GM12878 (cell line): Measurements from ENCODE around the gene ESCO1. TPM values are rescaled to one million over a fixed set of nuclear protein-coding genes. Genes with fewer than 3 reads are reported as not detected.

ENCODE experiments used
- ATAC-seq: fragments of 200-7000 bp; cut with Tn5 transposase; 3 replicates; pipeline ENCODE4 v1.9.1; 2020; ENCODE audit warnings: mild to moderate bottlenecking, moderate library complexity
- BruUV-seq: library from RNA; stranded (reverse); fragments of 400-500 nt; replicated peaks from 2 replicates; lab custom pipeline; 2021; lab: Mats Ljungman, UMichigan
- CTCF ChIA-PET: fragments of 300-600 bp; sonication (Branson Sonifier 250); formaldehyde crosslinking; extraction: SDS; loops from one replicate; lab custom pipeline; 2021; ENCODE audit warnings: inconsistent platforms; lab: Yijun Ruan, JAX
- POLR2A ChIA-PET: fragments of 350-600 bp; formaldehyde crosslinking; extraction: SDS; loops from one replicate; lab custom pipeline; 2021; ENCODE audit warnings: inconsistent platforms; lab: Charles Lee
- RAD21 ChIA-PET: fragments of 300-600 bp; sonication (Branson Sonifier 250); formaldehyde crosslinking; loops from one replicate; lab custom pipeline; 2023; ENCODE audit warnings: antibody characterized with exemption; ENCODE audit not compliant: unreplicated experiment; lab: Charles Lee
- SMC1A ChIA-PET: fragments of 300-600 bp; sonication (Branson Sonifier 250); formaldehyde crosslinking; loops from one replicate; lab custom pipeline; 2023; ENCODE audit not compliant: unreplicated experiment, uncharacterized antibody; lab: Charles Lee
- DNase-seq: peaks from one replicate; pipeline ENCODE4 v3.0.0-alpha.2; 2011; ENCODE audit warnings: low read depth, low spot score
- FAIRE-seq: peaks from 3 replicates; lab custom pipeline; 2011; peaks lifted over from hg19 to GRCh38; lab: Jason Lieb, UNC
- H2AFZ ChIP-seq: 2 replicates; pipeline ENCODE4 v1.6.0; 2011; ENCODE audit warnings: low read depth, low read length, control low read depth; ENCODE audit not compliant: control insufficient read depth
- H3K27ac ChIP-seq: 2 replicates; pipeline ENCODE4 v1.5.1; 2011; ENCODE audit warnings: control low read depth; ENCODE audit not compliant: control insufficient read depth, insufficient read depth
- H3K27me3 ChIP-seq, 2 experiments: replicated peaks in 1 of 2; 2 replicates each; pipeline versions ENCODE4 v1.6.0 to v1.6.1; 2011; ENCODE audit warnings: low read length in 1 of 2; ENCODE audit not compliant: control insufficient read depth in 2 of 2, insufficient read depth in 2 of 2
- H3K36me3 ChIP-seq, 2 experiments: 2 replicates each; pipeline ENCODE4 v1.5.1; 2011; ENCODE audit warnings: low read length in 1 of 2; ENCODE audit not compliant: control insufficient read depth in 2 of 2, insufficient read depth in 2 of 2
- H3K4me1 ChIP-seq: 2 replicates; pipeline ENCODE4 v1.6.1; 2011; ENCODE audit warnings: mild to moderate bottlenecking, low read length, moderate library complexity, mixed read lengths; ENCODE audit not compliant: control insufficient read depth, insufficient read depth
- H3K4me2 ChIP-seq: 2 replicates; pipeline ENCODE4 v1.6.0; 2011; ENCODE audit warnings: control low read depth; ENCODE audit not compliant: control insufficient read depth, insufficient read depth
- H3K4me3 ChIP-seq: fragments of 200-600 bp; sonication (generic); 2 replicates; pipeline ENCODE4 v1.5.1; 2016
- H3K79me2 ChIP-seq: 2 replicates; pipeline ENCODE4 v1.6.0; 2011; ENCODE audit warnings: low read length; ENCODE audit not compliant: control insufficient read depth, insufficient read depth
- H3K9ac ChIP-seq: 2 replicates; pipeline ENCODE4 v1.8.0; 2011; ENCODE audit warnings: low read length, control low read depth, mixed read lengths; ENCODE audit not compliant: control insufficient read depth, insufficient read depth
- H3K9me3 ChIP-seq: replicated peaks from 3 replicates; pipeline ENCODE4 v1.5.1; 2011; ENCODE audit warnings: mild to moderate bottlenecking, low read length; ENCODE audit not compliant: control insufficient read depth, insufficient read depth
- H4K20me1 ChIP-seq: 2 replicates; pipeline ENCODE4 v1.6.0; 2011; ENCODE audit not compliant: control insufficient read depth, insufficient read depth
- CBX5 ChIP-seq: sonication (generic); IDR thresholded peaks from 2 replicates; pipeline ENCODE4 v1.6.1; 2016; ENCODE audit warnings: low read depth, moderate library complexity, mild to moderate bottlenecking, inconsistent platforms
- CEBPB ChIP-seq, 2 experiments: fragments of 150-350 bp in 1 of 2; IDR thresholded peaks; 2 replicates each; pipeline ENCODE4 v1.6.1; 2012 to 2014; ENCODE audit warnings: low read depth in 2 of 2, low read length in 2 of 2, borderline replicate concordance in 1 of 2, inconsistent platforms in 1 of 2
- DPF2 ChIP-seq: fragments of 450-650 bp; IDR thresholded peaks from 2 replicates; pipeline ENCODE4 v1.6.1; 2017; ENCODE audit warnings: mild to moderate bottlenecking
- EGR1 ChIP-seq, 2 experiments: IDR thresholded peaks; 1 replicate in 1 of 2; 2 replicates in 1 of 2; pipeline ENCODE4 v1.6.1; 2011 to 2012; ENCODE audit warnings: low read depth in 2 of 2, low read length in 2 of 2, borderline replicate concordance in 1 of 2, mild to moderate bottlenecking in 1 of 2, moderate library complexity in 1 of 2
- KLF5 ChIP-seq: fragments of 450-650 bp; IDR thresholded peaks from 2 replicates; pipeline ENCODE4 v1.6.1; 2014; ENCODE audit warnings: mild to moderate bottlenecking; ENCODE audit not compliant: partially characterized antibody
- NR2C1 ChIP-seq: fragments of 450-650 bp; IDR thresholded peaks from 2 replicates; pipeline ENCODE4 v1.6.1; 2017; ENCODE audit warnings: antibody characterized with exemption, mild to moderate bottlenecking, moderate library complexity
- NR2F1 ChIP-seq: fragments of 450-650 bp; conservative IDR thresholded peaks from 2 replicates; pipeline ENCODE4 v1.6.1; 2017; ENCODE audit warnings: mild to moderate bottlenecking
- POLR2A ChIP-seq: IDR thresholded peaks from 2 replicates; pipeline ENCODE4 v1.6.1; 2011; ENCODE audit warnings: low read depth, mild to moderate bottlenecking, low read length
- RFX5 ChIP-seq: IDR thresholded peaks from 2 replicates; pipeline ENCODE4 v1.6.1; 2011; ENCODE audit warnings: low read depth, low read length, improper control_type of control experiment
- RUNX3 ChIP-seq: IDR thresholded peaks from 2 replicates; pipeline ENCODE4 v1.6.1; 2012; ENCODE audit warnings: low read length, inconsistent platforms
- SIN3A ChIP-seq: IDR thresholded peaks from 2 replicates; pipeline ENCODE4 v1.6.1; 2012; ENCODE audit warnings: low read depth, low read length, improper control_type of control experiment
- SKIL ChIP-seq: fragments of 450-650 bp; IDR thresholded peaks from 2 replicates; pipeline ENCODE4 v1.6.1; 2017; ENCODE audit warnings: mild to moderate bottlenecking, low read depth, inconsistent platforms; ENCODE audit not compliant: poor library complexity, severe bottlenecking
- SMAD5 ChIP-seq: IDR thresholded peaks from 2 replicates; pipeline ENCODE4 v1.6.1; 2016; ENCODE audit warnings: antibody characterized with exemption, low read depth
- ZNF24 ChIP-seq: fragments of 450-650 bp; IDR thresholded peaks from 2 replicates; pipeline ENCODE4 v1.6.1; 2017; ENCODE audit warnings: antibody characterized with exemption, mild to moderate bottlenecking
- WGBS: methylation state at CpG from one replicate; pipeline ENCODE4 v1.1.6; 2016; ENCODE audit warnings: low lambda C conversion rate; ENCODE audit not compliant: insufficient replicate concordance, insufficient coverage; ENCODE audit errors: missing lambda C conversion rate; 5-methylcytosine and 5-hydroxymethylcytosine counted together
- in situ Hi-C: fragments of 300-500 bp; cut with MboI; formaldehyde crosslinking; loops from 9 replicates; pipeline ENCODE4 v1.14.3; 2018; ENCODE audit warnings: mixed read lengths
- intact Hi-C: fragments of 100-400 bp; cut with micrococcal nuclease; formaldehyde crosslinking; loops from one replicate; pipeline ENCODE4 v1.14.2; 2022; ENCODE audit not compliant: unreplicated experiment
- polyA plus RNA-seq, 11 experiments: library from polyadenylated mRNA; depleted of rRNA in 4 of 11; unstranded in 6 of 11; stranded (reverse) in 5 of 11; fragments of >200 nt; fragmentation: Nextera tagmentation in 4 of 11; fragmentation: Illumina TruSeq in 1 of 11; extraction: Ambion mirVana in 4 of 11; extraction: Trizol in 1 of 11; gene quantifications; 1 replicate in 1 of 11; 2 replicates in 10 of 11; pipeline versions ENCODE4 v1.2.1 to v1.2.3, GENCODE V29; 2011 to 2016; ENCODE audit warnings: inconsistent platforms in 2 of 11, missing spikeins in 2 of 11, low read depth in 1 of 11
- total RNA-seq, 4 experiments: library from RNA; depleted of rRNA in 3 of 4; stranded (reverse); fragments of >200 nt in 3 of 4; fragmentation: Illumina TruSeq in 1 of 4; extraction: Trizol in 1 of 4; gene quantifications; 2 replicates each; pipeline versions ENCODE4 v1.2.1 to v1.2.3, GENCODE V29; 2013 to 2021

ESCO1 gene
- total and polyA plus RNA-seq, 10 of the 15 experiments (the other 5 are each of a cell fraction or from before 2014, with no cell fraction given), result 8.6 to 22.4 (median 12.4) TPM

- H3K9me3 ChIP-seq, result no peaks in the 10 kb centered on the region
- no peak for FAIRE-seq
- no peaks in the 10 kb centered on the region for H3K79me2 ChIP-seq
- no peaks in the 10 kb centered on the region; a peak in 1 of 4 replicates for H3K27me3 ChIP-seq
- SMC1A ChIA-PET, result no interaction called here
- no TSS peak for BruUV-seq
- H3K4me2 ChIP-seq, result no peak overlapping the region
- POLR2A ChIA-PET, result no interaction called here
- no peak overlapping the region for H3K4me3 ChIP-seq
- CTCF ChIA-PET, result interaction anchor here (1.0 to 1.5 kb wide), 2 partner anchors 10 to 11 kb away, joined by 3 to 5 read pairs; no protein-coding TSS in a partner anchor
- 64% methylated on average over 12 of the region's 12 CpGs for WGBS
- no peak for TF ChIP-seq EGR1 (IDR thresholded peaks at IDR 0.05; ENCODE audit: borderline replicate concordance in 1 of 2, low read depth in 2 of 2, low read length in 2 of 2)
- TF ChIP-seq KLF5, result no peak
- no peak for TF ChIP-seq CEBPB (IDR thresholded peaks at IDR 0.05; ENCODE audit: borderline replicate concordance in 1 of 2, low read depth in 2 of 2, low read length in 2 of 2)
- no peak for TF ChIP-seq SIN3A
- TF ChIP-seq POLR2A, result no peak
- TF ChIP-seq ZNF24, result no peak
- TF ChIP-seq DPF2, result no peak
- no peak for TF ChIP-seq SKIL
- TF ChIP-seq RFX5, result no peak
- TF ChIP-seq NR2F1, result no peak
- TF ChIP-seq RUNX3, result no peak
- no peak for TF ChIP-seq NR2C1
- no peak for TF ChIP-seq SMAD5
- no peak for TF ChIP-seq CBX5
- TF ChIP-seq, all 136 proteins: peak for 0
- RAD21 ChIA-PET, result no interaction called here
- ATAC-seq (no peak), DNase-seq (no peak)
- Histone ChIP-seq H3K4me1 (no peaks in the 10 kb centered on the region), H3K27ac (no peak overlapping the region), H2AFZ (no peak overlapping the region), H3K36me3 (no peaks in the 10 kb centered on the region), H4K20me1 (no peaks in the 10 kb centered on the region), H3K9ac (no peak overlapping the region)
- in situ Hi-C loops (loop anchor here (10.0 kb wide), 1 partner anchor 1208 kb away; no protein-coding TSS in a partner anchor), intact Hi-C loops (loop anchor here (10.0 kb wide), 1 partner anchor 62 kb away; no protein-coding TSS in a partner anchor)
Observed at GRCh38 chr18:21496277-21496835, 104.1 kb downstream of the ESCO1 start.
